ENCODE measurements around the gene NPR2.

The NPR2 gene

DNA sequence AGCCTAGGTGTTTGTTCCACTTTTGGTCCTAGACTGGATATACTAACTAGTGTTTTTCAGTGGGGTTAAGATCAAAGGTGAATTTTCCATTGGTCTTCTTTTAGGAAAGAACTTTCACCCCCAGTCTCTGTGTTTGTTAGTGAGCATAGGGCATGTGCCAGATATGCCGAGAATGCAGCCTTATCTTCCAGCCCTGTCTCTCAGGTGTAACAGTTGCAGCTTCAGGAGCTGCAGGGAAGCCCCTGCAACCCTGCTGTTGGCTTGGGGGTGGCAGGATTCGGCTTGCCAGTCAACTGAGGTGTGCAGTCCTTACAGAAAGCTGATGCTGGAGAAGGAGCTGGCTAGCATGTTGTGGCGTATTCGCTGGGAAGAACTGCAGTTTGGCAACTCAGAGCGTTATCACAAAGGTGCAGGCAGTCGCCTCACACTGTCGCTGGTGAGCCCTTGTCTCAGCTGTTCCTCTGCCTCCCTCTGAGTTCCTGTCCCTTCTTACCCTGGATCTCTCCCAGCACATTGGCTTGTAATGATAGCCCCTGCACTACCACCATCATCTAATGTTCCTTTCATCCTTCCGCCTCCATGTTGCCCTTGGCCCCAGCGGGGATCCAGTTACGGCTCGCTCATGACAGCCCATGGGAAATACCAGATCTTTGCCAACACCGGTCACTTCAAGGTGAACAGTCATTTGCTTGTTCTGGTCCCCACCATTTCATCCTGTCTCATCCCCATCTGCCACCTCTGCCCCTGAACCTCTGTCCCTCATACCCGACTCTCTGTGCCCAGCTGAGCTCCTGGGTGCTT, 10.1 kb downstream of the NPR2 start:
- no peak for DNase-seq

DNA sequence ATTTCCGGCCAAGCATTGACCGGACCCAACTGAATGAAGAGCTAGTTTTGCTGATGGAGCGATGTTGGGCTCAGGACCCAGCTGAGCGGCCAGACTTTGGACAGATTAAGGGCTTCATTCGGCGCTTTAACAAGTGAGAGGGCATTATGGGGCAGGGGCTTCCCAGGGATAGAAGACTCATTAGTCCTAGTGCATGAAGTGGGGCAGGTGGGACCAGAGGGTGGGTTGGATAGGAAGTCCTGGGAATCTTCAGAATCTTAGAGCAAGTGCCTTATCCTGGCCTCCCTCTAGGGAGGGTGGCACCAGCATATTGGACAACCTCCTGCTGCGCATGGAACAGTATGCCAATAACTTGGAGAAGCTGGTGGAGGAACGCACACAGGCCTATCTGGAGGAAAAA, 14.7 kb downstream of the NPR2 start:
- DNase-seq: no peak

DNA sequence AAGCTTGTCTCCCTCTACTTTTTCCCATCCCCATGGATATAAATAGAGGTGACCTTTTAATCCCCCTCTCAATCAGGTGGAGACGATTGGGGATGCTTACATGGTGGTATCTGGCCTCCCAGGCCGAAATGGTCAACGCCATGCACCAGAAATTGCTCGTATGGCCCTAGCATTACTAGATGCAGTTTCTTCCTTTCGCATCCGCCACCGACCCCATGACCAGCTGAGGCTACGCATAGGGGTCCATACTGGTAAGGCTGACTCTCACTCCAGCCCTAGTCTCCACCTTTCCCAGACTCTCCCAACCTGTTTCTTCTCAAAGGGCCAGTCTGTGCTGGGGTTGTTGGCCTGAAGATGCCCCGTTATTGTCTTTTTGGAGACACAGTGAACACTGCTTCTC, 17.0 kb downstream of the NPR2 start:
- DNase-seq: no peak

DNA sequence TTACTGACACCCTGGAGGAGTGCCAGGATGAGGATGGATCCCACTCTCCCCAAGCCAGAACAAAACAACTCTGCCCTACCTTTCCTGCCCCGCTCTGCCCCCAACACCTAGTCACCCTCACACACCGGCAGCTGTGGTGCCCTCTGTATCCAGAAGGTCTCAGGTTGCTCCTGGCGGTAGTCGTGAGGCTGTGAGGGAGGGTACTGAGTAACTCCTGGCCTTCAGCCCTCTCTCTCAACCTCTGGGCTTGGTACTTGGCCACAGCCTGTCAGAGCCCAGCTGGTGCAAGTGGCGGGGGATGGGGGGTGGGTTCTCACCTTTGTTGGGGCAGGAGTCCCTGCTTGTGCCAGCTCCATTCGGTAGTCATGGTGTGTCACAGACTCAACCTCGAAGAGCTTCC, 18.7 kb downstream of the NPR2 start:
- DNase-seq: no peak

DNA sequence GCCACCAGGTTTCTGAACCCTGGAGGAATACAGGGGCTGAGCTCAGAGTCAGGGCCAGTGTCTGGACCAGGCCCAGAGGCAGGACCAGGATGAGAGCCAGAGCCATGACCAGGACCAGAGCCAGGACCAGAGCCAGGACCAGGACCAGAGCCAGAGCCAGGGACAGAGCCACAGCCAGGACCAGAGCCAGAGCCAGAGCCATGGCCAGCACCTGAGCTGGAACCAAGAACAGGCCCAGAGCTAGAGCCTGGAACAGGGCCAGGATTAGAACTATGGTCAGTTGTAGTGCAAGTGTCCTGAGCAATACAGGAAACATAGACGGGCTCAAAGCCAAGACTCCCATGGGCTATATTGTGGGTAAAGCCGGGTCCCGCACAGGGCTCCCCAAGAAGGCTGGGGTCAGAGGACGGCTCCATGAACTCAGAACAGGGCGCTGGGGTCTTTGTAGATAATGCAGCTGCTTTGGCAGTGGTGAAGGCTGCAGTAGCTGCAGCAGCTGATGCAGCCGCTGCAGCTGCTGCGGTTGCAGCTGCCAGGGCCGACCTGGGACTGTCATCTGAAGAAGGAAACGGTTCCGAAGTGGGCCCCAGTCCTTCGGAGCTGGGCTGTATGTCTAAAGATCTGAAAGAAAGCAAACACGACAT, 20.1 kb downstream of the NPR2 start:
- DNase-seq: no peak

DNA sequence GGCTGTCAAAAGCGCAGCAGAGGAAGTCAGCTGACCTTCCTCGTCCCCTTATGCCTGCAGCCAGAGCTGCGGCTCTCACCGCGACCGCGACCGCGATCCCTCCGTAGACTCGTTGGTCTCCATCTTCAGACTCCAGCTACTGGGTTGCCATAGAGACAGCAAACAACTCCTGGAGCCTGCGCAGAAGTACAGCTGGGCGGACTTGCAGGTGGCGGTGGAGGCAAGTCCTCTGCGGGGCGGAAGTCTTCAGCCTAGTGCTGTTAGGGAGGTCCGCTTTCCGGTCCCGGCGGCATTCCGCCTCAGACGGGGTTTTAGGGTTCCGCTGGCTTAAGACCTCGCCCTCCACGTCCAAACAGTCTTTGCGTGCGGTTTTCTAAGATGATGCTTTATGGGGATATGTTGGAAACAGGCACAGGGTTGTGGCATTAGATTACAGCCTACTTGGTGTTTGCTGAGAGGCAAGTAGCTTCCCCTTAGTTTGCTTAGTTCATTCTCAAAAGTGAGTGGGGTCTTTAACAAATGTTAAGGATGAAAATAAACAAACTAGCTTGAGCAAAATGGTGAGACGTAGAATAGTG, 20.7 kb downstream of the NPR2 start, which contains the start of gene SPAG8:
Gene SPAG8 (minus strand): TSS at position 238 of the 578 bp plus-strand sequence. CDS start 115 bp downstream, at position 123.
- peak; percentile 94 for DNase-seq

DNA sequence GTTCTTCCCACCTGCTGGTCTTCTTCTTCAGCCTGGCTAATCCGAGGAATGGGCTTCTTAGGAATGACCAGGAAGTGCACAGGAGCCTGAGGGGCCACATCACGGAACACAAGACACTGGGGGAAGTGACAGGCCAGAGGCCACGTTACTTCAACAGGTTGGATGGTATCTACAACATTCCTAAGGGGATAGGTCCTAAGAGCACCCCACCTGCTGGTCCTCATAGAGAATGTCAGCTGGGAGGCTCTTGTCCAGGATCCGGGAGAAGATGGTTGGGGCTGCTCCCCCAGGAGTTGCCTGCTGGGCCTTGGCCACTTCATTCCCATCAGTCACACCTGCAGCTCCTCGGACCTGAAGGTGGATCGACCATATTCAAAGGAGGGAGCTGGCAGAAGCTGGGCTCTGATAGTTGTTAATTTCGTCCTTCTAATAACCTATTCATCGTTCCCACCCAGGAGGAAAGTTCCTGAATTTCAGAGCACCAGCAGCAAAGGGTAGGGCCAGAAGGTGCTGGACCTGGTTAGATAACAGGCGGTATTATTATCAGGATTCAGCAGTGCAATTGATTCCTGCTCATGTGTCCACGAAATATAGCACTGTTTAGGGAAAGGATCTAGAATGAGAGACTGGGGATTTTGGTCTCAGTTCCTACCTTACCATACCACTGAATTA, 22.2 kb downstream of the NPR2 start:
- DNase-seq: peak; percentile 21

DNA sequence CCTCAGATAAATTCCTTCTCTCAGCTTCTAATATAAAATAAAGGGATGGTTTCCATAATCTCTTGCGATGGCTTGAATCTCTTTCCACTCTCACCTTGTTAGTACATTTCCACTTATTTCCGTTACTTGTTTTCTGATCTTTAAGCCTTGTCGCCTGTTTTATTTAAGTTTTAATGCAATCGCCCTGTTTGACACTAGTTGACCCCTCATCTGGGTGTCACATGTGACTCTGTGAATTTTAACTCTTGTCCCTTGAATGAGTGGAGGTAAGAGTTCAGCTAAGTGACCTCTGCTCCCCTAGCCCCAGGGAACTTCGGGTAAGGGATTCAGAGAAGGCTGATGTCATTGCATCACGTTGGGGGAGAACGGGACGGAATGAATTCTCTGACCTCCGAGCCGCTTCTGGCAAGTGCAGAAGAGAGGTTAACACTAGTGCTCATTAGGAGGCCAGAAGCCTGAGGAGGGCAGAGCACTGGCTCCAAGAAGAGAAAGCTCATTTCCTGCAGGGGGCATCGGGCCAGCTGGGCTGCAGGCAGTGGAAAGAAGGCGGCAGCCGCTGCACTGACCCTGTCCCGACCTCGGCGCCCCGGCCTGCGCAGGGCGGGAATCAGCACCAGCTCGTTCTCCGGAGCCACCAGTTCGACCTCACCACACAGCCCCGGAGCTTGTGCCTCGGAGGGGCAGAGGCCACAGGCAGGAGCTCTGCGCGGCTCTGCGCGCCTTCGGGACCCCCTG, 22.9 kb downstream of the NPR2 start:
- DNase-seq: peak; percentile 20

DNA sequence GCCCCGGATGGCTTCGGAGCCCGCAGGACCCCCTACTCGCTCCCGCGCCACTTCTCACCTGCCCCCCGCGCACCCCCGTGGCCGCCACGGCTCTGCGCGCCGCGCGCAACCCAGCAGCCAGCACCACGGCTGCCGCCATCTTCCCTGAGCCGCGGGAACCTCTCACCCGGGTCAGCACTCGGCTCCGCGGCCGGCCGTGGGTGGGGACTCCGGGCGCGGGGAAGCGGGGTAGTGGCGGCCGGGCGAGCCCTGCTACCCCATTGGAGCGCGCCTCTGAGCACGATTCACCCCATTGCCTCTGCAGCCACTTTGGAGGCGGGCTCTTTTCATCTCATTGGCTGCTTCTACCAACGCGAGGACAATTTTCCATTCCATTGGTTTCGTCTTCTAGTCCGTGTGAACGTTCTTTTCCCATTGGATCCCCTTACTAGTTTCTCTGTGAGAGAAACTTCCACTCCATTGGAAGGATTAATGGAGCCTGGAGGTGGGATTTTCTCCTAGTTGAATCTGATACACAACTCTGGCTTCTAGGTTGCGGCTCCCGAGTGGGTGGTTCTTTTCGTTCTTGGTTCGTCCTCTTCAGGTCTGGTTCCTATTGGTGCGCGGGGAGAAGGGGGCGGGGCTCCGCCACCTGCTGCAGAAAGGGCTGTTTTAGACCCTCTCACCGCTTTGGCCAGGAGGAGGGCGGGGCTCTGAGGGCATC, 23.6 kb downstream of the NPR2 start, which contains the start of gene HINT2:
Gene HINT2 (minus strand): TSS at position 202 of the 703 bp plus-strand sequence. CDS start 63 bp downstream, at position 139.
- DNase-seq: peak; percentile 100

DNA sequence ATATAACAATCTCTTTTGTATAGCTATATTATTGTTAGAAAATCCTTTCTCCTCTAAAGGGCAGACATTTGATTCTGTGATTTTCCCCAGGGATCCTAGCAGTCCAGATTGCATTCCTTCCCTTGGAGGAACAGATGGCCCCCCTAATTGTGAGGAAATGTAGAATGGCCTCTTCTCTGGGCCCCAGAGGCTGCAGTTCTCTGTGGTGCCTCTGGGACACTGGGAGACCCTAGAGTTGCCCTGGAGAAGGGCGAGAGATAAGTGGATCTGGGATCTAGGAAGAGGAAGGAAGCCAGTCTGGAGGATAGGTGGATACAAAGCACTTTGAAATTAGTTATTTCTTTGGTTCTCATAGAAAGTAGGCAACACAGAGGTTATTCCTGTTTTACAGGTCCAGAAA, 25.3 kb downstream of the NPR2 start:
- no peak for DNase-seq

DNA sequence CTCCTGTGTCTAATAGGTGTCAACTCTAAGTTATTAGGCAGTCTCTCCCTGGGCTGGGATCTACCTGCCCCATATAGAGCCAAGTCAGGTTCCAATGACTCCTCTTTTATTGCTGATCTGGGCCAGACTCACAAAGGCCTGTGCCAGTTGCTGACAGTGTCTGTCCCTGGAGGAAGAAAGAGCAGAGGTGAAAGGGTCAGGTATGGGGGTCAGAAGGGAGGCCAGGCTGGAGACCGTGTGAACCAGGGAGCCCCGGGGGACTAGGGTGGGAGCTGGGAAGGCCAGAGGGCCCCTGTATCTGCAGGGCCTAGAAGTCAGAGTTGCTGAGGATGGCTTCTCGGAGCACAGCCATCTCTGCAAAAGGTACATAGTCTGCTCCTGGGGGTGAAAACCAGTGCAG, 26.9 kb downstream of the NPR2 start:
- DNase-seq: no peak

DNA sequence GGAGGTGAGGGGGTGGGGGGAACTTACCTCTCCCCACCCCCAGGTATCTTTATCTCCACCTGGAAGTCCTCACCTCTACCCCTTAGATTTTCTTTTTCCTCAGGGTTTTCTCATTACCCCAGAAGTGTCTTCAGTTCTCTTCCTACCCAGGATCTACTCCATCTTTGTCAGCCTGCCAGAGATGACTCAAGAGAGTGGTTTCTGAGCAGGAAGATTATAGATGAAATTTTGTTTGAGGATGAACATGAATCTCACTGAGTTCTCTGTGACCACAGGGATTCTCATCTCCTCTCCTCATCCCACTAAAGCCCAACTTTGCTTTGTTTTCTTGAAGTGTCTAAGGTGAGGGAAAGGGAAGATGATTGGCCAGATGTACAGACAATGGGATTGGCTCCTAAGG, 28.7 kb downstream of the NPR2 start:
- DNase-seq: no peak

DNA sequence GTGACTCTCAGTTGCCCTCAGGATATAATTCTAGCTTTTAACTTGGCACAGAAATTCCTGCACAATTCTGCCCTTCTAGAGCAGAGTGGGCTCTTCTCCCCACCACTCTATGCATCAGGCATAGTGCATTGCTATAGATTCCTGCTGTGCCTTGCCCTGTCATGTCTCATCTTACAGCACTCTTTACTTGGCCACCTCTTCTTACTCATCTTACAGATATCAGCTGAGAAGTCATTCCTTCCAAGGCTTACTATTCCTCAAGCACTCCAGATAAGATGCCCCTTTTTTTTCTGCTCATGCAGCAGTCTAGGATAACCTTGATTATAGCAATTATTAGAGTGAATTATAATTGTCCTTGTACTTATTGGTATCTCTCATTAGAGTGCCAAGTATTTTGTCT, 31.5 kb downstream of the NPR2 start:
- DNase-seq: no peak

DNA sequence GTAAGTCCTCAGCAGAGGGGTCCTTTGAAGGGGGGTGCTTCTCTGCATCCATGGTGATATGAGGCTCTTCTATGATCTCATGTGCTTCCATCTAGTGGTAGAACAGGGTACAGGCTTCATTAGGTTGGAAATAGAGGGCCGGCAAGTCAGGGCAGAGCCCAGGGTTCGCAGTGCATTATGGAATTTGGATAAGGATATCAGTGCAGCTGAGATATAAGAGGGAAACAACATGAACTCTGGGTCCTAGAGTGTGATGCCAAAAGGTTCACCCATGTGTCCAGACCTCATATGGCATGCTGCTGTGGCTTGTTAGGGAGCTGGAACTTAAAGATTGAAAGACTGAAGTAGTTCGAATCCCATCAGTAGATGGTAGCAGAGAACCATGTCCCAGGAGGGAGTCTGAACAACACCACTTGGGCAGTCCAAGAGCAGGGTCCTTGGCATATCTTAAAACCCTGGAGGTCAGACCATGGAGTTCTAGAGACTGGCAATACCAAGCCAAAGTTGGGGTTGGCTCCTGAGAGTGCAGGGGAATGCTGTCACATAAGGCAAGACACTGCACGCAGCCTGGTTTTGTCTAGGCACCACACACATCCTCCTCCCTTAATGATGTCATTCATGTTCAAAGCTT, 34.8 kb downstream of the NPR2 start:
- peak; percentile 51 for DNase-seq

DNA sequence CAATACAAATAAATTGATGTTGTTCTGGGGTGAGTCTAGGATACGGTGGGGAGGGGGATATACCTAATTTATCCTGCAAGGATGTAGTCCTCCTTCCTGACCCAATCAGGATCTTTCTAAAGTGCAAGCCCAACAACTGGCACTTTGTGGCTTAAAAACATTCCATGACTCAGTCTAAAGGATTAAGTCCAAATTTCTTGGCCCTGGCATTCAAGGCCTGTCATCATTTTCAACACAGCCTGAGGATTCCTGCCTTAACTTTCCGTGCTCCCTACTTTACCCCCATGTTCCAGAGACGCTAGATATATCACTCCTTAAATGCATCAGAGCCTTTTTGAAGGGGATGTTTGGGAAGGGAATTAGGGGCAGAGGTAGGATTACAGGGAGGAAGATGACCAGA, 36.1 kb downstream of the NPR2 start:
- no peak for DNase-seq

DNA sequence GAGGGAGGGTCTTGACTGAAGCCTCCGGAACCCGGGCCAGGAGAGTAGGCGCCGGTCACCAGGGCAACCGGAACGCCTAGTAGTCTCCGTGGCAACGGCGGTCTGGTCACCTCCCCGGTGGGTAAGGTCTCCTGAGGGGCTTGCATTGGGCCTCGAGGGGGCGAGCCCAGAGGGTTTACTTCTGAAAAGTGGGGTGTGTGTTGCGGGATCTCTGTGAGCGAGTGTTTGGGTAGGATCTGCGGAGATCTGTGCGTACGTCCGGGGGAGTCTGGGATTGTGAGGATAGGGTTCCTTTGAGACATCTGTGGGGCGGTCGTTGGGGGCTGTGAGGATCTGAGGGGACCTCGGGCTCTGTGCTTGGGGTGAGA, 37.3 kb downstream of the NPR2 start, which contains the start of gene FAM221B:
Gene FAM221B (minus strand): TSS at position 17 of the 368 bp plus-strand sequence. CDS start 2,571 bp downstream, outside the sequence.
- DNase-seq: no peak

DNA sequence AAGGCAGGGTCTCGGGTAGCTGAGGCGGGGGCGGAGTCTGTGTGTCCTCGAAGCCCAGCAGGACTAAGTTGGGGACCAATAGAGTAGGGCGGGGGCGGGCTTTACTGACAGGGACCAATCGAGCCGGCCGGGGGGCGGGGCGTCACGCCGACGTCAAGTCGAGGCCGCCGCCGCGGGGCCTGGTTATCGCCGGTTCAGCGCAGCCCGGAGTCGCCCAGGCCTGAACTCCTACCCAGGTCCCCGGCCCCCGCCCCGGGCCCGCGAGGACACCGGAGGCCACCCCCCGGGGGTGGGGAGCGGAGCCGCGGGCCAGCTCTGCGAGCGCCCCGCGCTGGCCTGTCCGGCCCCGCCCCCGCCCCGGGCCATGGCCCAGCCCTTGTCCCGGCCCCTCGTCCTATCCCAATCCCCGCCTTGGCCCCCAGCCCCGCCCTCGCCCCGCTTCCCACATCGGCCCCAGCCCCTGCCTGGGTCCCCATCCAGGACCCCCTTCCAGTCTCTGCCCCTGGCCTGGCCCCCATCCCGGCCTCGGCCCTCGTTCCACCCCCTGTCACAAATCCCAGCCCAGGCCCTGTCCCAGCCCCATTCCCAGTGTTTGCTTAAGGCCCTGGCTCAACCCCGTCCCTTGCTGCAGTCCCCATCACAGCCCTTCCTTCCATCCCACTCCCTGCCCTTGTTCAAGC, 37.8 kb downstream of the NPR2 start, which contains the start of gene TMEM8B:
Gene TMEM8B (plus strand): TSS at position 145 of the 680 bp plus-strand sequence. CDS start 220 bp downstream, at position 365.
- DNase-seq: peak; percentile 66

DNA sequence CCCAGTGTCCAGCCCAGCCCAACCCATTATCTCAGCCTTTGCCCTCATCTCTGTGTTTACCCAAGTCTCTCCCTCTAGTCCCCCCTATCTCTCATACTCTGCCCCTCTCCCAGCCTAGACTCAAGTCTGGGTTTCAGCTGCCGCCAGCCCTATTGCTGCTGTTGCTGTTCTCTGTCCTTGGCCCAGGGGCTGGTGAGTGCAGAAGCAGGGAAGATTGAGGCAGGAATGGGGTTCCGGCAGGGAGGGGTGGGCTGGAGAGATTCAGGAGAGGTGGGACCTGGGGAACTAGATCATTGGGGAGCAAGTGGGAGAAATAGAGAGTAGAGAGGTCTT, 38.3 kb downstream of the NPR2 start:
- DNase-seq: no peak

DNA sequence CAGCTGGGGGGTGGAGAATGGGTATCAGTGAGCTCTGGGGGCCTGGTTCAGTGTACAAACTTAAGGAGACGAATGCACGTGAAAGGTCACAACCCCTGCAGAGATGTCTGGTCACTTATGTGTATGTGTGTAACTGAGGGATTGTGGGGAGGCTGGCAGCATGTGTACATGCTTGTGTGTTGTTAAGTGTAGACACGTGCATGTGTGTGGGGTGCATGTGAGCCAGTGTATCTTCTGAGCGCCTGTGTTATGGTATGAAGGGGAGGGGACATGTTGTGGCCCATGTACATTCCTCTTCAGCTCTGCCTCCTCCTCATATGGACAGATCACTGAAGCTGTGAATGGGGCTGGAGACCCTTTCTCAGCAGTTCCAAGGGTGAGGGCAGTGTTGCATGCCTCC, 39.6 kb downstream of the NPR2 start:
- no peak for DNase-seq

DNA sequence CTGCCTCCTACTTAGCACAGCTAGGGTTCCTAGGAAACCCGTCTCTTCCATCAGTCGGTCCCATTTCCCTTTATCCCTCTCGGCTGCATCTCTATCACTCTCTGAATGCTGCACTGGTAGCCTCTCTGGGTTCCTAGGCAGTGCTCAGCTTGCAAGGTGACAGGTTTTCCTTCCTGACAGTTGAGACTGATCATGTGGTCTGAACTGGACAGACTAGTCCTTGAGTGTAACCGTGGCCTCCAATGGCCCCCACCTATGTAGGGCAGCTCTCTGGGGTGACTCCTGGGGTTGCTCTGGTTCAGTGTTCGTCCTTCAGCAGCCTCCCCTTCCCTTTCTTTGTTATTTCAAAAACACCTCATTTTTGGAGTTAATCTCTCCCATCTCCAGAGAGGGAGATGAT, 41.4 kb downstream of the NPR2 start:
- DNase-seq: no peak

All from kidney glomerular epithelial cell (primary cell).